ENCODE measurements around the gene GPN3.

The GPN3 gene

DNA sequence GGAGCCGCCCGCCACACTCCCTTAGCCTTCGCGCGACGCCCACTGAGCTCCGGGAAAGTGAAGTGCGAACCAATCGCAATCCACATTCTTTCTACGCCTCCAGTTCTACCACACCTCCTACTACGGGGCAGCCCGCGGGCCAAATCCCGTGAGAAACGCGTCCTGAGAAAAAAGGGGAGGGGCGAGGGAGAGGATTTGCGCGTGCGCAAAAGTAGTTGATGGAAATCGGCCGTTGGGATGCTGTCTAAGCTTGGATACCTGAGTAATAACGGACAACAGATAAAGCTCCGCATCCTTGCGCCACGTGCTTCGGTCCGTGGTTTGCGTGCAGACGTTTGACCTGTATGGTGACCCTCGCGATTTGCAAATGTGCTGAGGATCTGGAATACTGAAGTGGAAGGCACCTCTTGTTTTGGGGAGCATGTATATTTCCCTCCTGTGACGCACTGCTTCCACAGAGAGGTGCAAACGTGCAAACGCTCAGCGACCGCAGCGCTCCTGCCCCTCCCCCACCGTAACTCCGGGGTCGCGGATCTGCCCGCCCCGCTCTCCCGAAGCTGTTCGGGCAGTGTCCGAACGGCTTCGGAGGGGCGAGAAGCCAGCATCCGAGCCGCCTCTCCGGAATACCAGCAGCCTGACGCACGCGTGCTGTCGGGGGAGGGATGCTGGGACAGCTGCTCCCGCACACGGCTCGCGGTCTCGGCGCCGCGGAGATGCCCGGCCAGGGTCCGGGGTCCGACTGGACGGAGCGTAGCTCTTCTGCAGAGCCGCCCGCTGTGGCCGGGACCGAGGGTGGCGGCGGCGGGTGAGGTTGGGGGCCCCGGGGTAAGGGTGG, at the start of gene GPN3, which contains the start of gene FAM216A:
Gene GPN3, minus strand, starts transcription at position 44 of the 835 bp plus-strand sequence. CDS start 54 bp downstream, outside the sequence.
Gene FAM216A, plus strand, starts transcription at position 632 of the 835 bp plus-strand sequence. Its CDS starts 31 bp downstream, at position 663.
- no peak for TF ChIP-seq CTCF (IDR thresholded peaks at IDR 0.05)
- Histone ChIP-seq H3K36me3 (peaks cover 0 to 20% (median 13%) of the 10 kb centered on the region in 3 donors), H3K27me3 (no peaks in the 10 kb centered on the region), H3K4me1 (peaks cover 0 to 22% (median 15%) of the 10 kb centered on the region in 4 donors), H3K4me3 (peak within 1 kb of the TSS; percentile 66 to 74), H3K9me3 (no peaks in the 10 kb centered on the region), H3K27ac (peak within 1 kb of the TSS; percentile 90 to 93)
- intact Hi-C loops (cut with DNase I; ENCODE audit: low total_unique reads) = loop anchor here (5.0 to 10.0 kb wide), 3 partner anchors 34 to 1626 kb away; partner anchors contain the start of genes PPTC7, RAD9B and VPS29
- DNase-seq = peak; percentile 96 to 98

GRCh38 chr12:110516995-110517394, 48.9 kb upstream of the GPN3 start:
- DNase-seq = no peak
- H3K36me3 ChIP-seq = no peaks in the 10 kb centered on the region
- H3K4me3 ChIP-seq = no peak overlapping the region
- no peak overlapping the region for H3K27ac ChIP-seq
- intact Hi-C loops (cut with DNase I; ENCODE audit: low total_unique reads) = no loop called here
- no peak for TF ChIP-seq CTCF (IDR thresholded peaks at IDR 0.05)
- no peaks in the 10 kb centered on the region for H3K9me3 ChIP-seq
- no peaks in the 10 kb centered on the region for H3K27me3 ChIP-seq
- H3K4me1 ChIP-seq = peaks cover 0 to 5% (median 0%) of the 10 kb centered on the region in 4 donors

- Histone ChIP-seq H3K4me1 (peaks cover 0 to 5% (median 0%) of the 10 kb centered on the region in 4 donors), H3K4me3 (no peak overlapping the region), H3K9me3 (no peaks in the 10 kb centered on the region), H3K27me3 (no peaks in the 10 kb centered on the region), H3K27ac (no peak overlapping the region), H3K36me3 (no peaks in the 10 kb centered on the region)
- DNase-seq = no peak
- TF ChIP-seq CTCF (IDR thresholded peaks at IDR 0.05) = no peak
- intact Hi-C loops (cut with DNase I; ENCODE audit: low total_unique reads) = no loop called here
Measured at GRCh38 chr12:110514363-110514762, 46.3 kb upstream of the GPN3 start.

- Histone ChIP-seq H3K27me3 (no peaks in the 10 kb centered on the region), H3K4me3 (no peak overlapping the region), H3K27ac (no peak overlapping the region), H3K4me1 (peaks cover 0 to 5% (median 0%) of the 10 kb centered on the region in 4 donors), H3K9me3 (no peaks in the 10 kb centered on the region), H3K36me3 (no peaks in the 10 kb centered on the region)
- DNase-seq = no peak
- intact Hi-C loops (cut with DNase I; ENCODE audit: low total_unique reads) = loop anchor here (2.0 kb wide), 1 partner anchor 87 kb away; no protein-coding TSS in a partner anchor
- TF ChIP-seq CTCF (IDR thresholded peaks at IDR 0.05) = no peak
Measured at GRCh38 chr12:110513842-110514241, 45.8 kb upstream of the GPN3 start.

DNA sequence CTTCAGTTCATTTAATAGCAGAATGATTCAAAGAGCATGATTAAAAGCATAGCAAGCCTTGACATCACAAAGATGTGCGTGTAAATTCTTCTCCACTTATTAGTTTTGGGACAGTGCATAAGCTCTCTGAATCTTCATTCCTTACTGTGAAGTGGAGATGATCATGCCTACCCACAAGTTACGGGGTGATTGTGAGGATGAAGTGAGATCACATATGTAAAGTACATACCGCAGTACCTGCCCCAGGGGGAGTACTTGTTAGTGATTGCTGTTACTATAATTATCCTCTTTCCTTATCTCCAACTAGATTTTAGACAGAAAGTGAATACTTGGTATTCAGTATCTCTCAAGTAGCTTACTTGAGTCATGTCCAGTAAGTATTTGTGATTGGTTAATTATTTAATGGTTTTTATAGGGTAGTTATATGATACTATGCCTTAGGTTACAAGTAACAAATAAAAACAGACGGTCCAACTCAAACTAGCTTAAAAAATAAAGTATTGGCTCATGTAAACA, 40.1 kb upstream of the GPN3 start:
- Histone ChIP-seq H3K4me3 (no peak overlapping the region), H3K36me3 (no peaks in the 10 kb centered on the region), H3K27me3 (no peaks in the 10 kb centered on the region), H3K27ac (no peak overlapping the region), H3K9me3 (no peaks in the 10 kb centered on the region), H3K4me1 (peaks cover 0 to 5% (median 0%) of the 10 kb centered on the region in 4 donors)
- no peak for TF ChIP-seq CTCF (IDR thresholded peaks at IDR 0.05)
- DNase-seq = no peak
- intact Hi-C loops (cut with DNase I; ENCODE audit: low total_unique reads) = no loop called here

Data from tibial artery (tissue), 4 donors.